Ovary (tissue), 9 donors: Measurements from ENCODE around the gene FBXW8. TPM values are rescaled to one million over a fixed set of nuclear protein-coding genes. Genes with fewer than 3 reads are reported as not detected.

Experiments
- DNase-seq, 5 donors: peaks; one replicate each; pipeline ENCODE4 v3.0.0-alpha.2; 2019 to 2020
- H3K27ac ChIP-seq, 2 donors: fragments of 200-600 bp; one replicate each; pipeline versions ENCODE4 v1.5.1 to v1.8.0; 2019 to 2022
- H3K27me3 ChIP-seq: fragments of 200-600 bp; one replicate; pipeline ENCODE4 v1.8.0; 2022
- H3K36me3 ChIP-seq: fragments of 200-600 bp; sonication (generic); one replicate; pipeline ENCODE4 v1.5.1; 2019
- H3K4me1 ChIP-seq: one replicate; pipeline ENCODE4 v1.8.1; 2013; ENCODE audit warnings: mild to moderate bottlenecking, moderate library complexity; ENCODE audit not compliant: insufficient read depth
- H3K4me3 ChIP-seq: fragments of 200-600 bp; sonication (generic); one replicate; pipeline ENCODE4 v1.5.1; 2017
- H3K9me3 ChIP-seq, 2 donors: fragments of 200-600 bp in 1 of 2; sonication (generic) in 1 of 2; one replicate each; pipeline versions ENCODE4 v1.5.1 to v1.8.1; 2013 to 2019; ENCODE audit warnings: mild to moderate bottlenecking in 1 of 2, moderate library complexity in 1 of 2
- EP300 ChIP-seq: sonication (generic); formaldehyde crosslinking; IDR thresholded peaks from one replicate; pipeline ENCODE4 v1.6.1; 2017; ENCODE audit warnings: antibody characterized with exemption
- POLR2A ChIP-seq: fragments of 450-650 bp; IDR thresholded peaks from one replicate; pipeline ENCODE4 v1.6.1; 2017; ENCODE audit warnings: antibody characterized with exemption, mild to moderate bottlenecking, moderate library complexity
- WGBS, 3 donors: extraction: QIAGEN DNeasy Blood & Tissue Kit in 1 of 3; methylation state at CpG; one replicate each; pipeline versions ENCODE4 v1.1.5 to v1.1.7; 2013 to 2017; 5-methylcytosine and 5-hydroxymethylcytosine counted together
- intact Hi-C, 4 donors: fragments of 100-400 bp; cut with DNase I; formaldehyde crosslinking; loops; one replicate each; pipeline versions ENCODE4 v1.11.0 to v1.15.1; 2022 to 2023
- polyA plus RNA-seq, 2 donors: library from polyadenylated mRNA; stranded (reverse); fragments of 200-250 nt in 1 of 2; fragments of 350-450 nt in 1 of 2; fragmentation: Illumina TruSeq in 1 of 2; extraction: RNeasy Lipid Tissue Mini Kit (QIAGEN cat#74804) in 1 of 2; gene quantifications; one replicate each; pipeline ENCODE4 v1.2.3, GENCODE V29; 2013 to 2014
- total RNA-seq, 7 donors: library from RNA; depleted of rRNA in 2 of 7; stranded (reverse); fragments of >200 nt in 2 of 7; fragmentation: NEBNext Ultra II Directional in 3 of 7; extraction: Animal tissue kit (Norgen Biotek cat#: 25700) in 3 of 7; gene quantifications; one replicate each; pipeline versions ENCODE4 v1.1.0 to v1.2.4, GENCODE V29; 2016 to 2023
- TF ChIP-seq, protein P1 (sequence below), 3 donors: fragments of 450-650 bp in 2 of 3; fragments of 200-600 bp in 1 of 3; IDR thresholded peaks; one replicate each; pipeline versions ENCODE4 v1.5.1 to v1.8.0; 2016 to 2022; ENCODE audit warnings: antibody characterized with exemption in 3 of 3, mild to moderate bottlenecking in 1 of 3
- donor health status: DM: no; HTN: no; CAD: no; lungs with moderate emphysema.
- donor health status: DM: no; HTN: no; CAD: no.
- donor health status: Bipolar disorder and iron deficiency.
- donor health status: DM: yes; HTN: yes; CAD: no.
- donor health status: DM: no; HTN: no; CAD: no.
- donor health status: DM: yes; HTN: yes; CAD: no.

Gene FBXW8
- total and polyA plus RNA-seq, 9 donors = 7.4 to 23.1 (median 16.6) TPM

DNA sequence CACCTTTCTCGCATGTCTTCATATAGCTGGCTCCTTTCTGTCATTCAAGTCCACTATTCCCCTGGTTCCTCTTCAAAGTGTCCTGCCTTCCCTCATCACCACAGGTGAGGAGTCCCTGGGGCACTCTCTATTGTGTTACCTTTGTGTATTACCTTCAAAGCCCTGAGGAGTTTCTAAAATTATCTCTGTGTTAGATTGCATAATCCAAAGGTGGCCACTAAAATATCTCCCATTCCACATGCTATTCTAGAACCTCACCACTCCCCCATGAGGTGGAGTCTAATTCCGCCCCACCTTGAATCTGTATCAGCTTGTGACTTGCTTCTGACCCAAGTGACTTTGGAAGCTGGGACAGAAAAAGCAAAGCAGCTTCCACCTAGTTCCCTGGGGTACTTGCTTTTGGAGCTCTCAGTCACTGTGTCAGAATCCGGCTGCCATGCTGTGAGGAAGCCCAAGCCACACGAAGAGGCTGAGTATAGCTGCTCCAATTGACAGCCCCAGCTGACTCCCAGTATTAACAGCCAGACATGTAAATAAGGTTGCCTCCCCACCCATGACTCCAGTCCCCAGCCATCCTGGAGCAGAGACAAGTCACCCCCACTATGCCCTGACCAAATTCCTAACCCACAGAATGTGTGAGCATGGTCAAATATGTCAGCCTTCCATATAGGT lies 36.3 kb upstream of the FBXW8 start:
- Histone ChIP-seq H3K27ac (no peak overlapping the region), H3K9me3 (peaks cover 0 to 5% of the 10 kb centered on the region in 2 donors), H3K27me3 (no peaks in the 10 kb centered on the region), H3K36me3 (no peaks in the 10 kb centered on the region), H3K4me3 (no peak overlapping the region), H3K4me1 (no peaks in the 10 kb centered on the region)
- intact Hi-C loops = no loop called here
- TF ChIP-seq POLR2A = no peak
- TF ChIP-seq, protein P1, sequence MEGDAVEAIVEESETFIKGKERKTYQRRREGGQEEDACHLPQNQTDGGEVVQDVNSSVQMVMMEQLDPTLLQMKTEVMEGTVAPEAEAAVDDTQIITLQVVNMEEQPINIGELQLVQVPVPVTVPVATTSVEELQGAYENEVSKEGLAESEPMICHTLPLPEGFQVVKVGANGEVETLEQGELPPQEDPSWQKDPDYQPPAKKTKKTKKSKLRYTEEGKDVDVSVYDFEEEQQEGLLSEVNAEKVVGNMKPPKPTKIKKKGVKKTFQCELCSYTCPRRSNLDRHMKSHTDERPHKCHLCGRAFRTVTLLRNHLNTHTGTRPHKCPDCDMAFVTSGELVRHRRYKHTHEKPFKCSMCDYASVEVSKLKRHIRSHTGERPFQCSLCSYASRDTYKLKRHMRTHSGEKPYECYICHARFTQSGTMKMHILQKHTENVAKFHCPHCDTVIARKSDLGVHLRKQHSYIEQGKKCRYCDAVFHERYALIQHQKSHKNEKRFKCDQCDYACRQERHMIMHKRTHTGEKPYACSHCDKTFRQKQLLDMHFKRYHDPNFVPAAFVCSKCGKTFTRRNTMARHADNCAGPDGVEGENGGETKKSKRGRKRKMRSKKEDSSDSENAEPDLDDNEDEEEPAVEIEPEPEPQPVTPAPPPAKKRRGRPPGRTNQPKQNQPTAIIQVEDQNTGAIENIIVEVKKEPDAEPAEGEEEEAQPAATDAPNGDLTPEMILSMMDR (IDR thresholded peaks at IDR 0.05) = no peak
- no peak for TF ChIP-seq EP300
- DNase-seq = no peak
- WGBS, 3 donors = 92 to 97% (median 92%) methylated on average over 4 of the region's 4 CpGs

DNA sequence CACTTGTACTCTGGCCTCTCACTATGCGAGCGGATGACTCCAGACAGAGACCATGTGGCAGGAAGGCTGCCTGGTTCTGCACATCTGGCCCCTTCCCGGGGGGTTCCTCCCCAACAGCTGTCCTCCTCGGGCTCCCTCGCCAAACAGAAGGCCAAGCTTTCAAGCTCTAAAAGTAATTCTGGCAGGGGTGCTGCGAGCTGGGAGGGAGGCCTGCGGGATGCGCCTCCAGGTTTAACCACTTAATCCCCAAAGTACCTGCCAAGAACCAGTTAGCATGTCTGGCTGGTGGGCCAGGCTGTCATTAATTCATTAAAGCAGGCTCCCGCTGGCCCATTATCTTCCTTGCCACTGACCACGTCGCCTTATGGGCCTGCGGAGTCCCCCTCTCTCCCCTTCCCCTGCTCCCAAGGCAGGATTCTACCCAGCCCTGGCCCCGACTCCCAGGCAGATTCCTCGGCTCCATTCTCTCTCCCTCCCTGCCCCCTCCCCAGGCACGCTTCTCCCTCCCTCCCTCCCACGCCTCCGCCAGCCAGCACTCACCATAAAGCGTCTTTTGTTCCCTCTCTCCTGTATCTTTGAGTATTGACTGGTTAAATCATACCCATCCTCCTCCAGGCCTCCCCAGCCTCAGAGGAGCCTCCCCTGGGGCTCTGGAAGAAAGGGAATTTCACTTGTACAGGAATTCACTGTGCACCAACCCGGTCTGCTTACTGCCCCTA lies 34.4 kb upstream of the FBXW8 start:
- intact Hi-C loops = no loop called here
- no peaks in the 10 kb centered on the region for H3K27me3 ChIP-seq
- peaks cover 1% of the 10 kb centered on the region for H3K4me1 ChIP-seq
- H3K4me3 ChIP-seq = no peak overlapping the region
- TF ChIP-seq POLR2A (no peak), EP300 (no peak)
- TF ChIP-seq, protein P1 (IDR thresholded peaks at IDR 0.05) = no peak
- 3 to 8% (median 4%) methylated on average over 19 of the region's 19 CpGs for WGBS, 3 donors
- no peaks in the 10 kb centered on the region for H3K36me3 ChIP-seq
- no peak overlapping the region for H3K27ac ChIP-seq
- peaks cover 0 to 5% of the 10 kb centered on the region in 2 donors for H3K9me3 ChIP-seq
- no peak for DNase-seq

DNA sequence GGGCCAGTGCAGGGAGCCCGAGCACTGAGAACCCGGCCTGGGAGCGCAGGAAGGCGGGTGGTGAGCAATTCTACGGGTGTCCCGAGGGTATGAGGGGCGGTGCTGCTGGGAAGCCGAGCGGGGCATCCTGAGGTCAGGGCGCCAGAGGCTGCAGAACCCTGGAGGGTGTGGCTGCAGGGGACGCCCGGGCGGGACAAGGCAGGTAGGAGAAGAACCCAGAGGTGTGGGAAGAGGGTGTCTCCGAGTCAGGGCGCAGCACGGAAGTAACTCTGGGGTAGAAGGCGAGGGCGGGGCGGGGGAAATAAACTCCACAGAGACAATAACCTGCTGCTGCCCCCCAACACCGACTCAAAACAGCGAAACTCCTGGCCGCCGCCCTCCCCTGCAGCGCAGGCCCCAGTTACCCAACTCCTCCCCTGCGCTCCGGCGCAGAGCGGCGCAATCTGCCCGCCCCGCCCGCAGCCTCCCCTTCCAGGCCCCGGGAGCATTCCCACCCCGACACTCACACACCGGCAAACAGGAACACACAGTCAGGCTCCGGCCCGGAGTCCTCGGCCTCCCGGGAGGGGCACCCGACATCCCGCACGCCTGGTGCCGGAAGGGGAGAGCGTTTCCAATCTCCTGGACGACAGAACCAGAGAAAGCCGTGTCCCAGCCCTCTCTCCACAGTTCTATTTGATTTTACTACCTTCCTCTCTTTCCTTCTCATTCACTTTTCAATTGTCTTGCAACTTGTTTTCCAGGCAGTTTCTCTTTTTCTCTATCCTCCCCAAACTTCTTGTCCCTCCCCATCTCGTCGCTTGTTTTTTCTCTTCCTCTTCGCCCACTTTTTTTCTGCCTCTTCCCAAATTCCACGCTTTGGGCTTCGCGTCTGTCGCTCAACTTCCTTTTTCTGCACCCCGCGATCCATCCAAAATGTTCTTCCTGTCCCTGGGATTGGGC lies 31.9 kb upstream of the FBXW8 start:
- DNase-seq = no peak
- TF ChIP-seq, protein P1 (IDR thresholded peaks at IDR 0.05) = no peak
- TF ChIP-seq EP300 (no peak), POLR2A (no peak)
- WGBS, 3 donors = 3 to 4% (median 3%) methylated on average over 55 of the region's 55 CpGs
- no peaks in the 10 kb centered on the region for H3K36me3 ChIP-seq
- peaks cover 1% of the 10 kb centered on the region for H3K4me1 ChIP-seq
- H3K27ac ChIP-seq = no peak overlapping the region
- intact Hi-C loops = no loop called here
- peaks cover 0 to 5% of the 10 kb centered on the region in 2 donors for H3K9me3 ChIP-seq
- no peak overlapping the region for H3K4me3 ChIP-seq
- H3K27me3 ChIP-seq = no peaks in the 10 kb centered on the region

DNA sequence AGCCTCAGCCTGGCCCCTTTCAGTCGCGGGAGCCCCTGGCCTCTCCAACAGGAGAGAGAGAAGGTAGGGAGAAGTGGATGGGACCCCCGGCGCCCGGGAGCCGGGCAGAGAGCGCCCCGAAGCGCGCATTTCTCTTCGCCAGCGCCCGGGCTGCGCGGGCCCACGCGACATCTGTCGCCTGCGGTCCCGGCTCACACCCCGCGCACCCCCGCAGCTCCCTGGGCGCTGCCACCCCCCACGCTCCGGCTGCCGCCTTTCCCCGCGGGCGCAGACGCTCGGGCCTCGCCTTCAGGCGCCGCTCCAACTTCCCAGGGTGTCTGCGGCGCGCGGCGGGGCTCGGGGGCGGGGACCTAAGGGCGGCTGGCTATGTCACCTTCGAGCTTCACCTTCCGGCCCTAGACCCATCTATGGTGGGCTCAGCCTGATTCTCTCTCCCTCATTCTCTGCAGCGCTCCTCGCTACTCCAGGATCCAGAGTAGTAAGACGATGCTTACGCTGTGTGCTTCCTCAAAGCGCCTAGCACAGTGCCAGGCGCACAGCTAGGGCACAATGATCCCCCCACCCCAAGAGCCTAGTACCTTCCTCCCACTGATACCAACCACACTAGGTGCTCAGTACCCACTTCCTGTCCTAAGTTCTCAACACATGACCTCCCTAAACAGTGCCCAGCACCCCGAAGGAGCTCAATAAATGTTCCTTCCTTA lies 31.1 kb upstream of the FBXW8 start:
- Histone ChIP-seq H3K27ac (no peak overlapping the region), H3K36me3 (no peaks in the 10 kb centered on the region), H3K27me3 (no peaks in the 10 kb centered on the region), H3K4me3 (no peak overlapping the region), H3K9me3 (peaks cover 0 to 2% of the 10 kb centered on the region in 2 donors), H3K4me1 (peaks cover 1% of the 10 kb centered on the region)
- WGBS, 3 donors = 2 to 3% (median 2%) methylated on average over 40 to 52 of the region's 52 CpGs
- intact Hi-C loops = no loop called here
- no peak for TF ChIP-seq POLR2A
- no peak for TF ChIP-seq EP300
- TF ChIP-seq, protein P1 (IDR thresholded peaks at IDR 0.05) = no peak
- no peak for DNase-seq
